Measurements from ENCODE around the gene THSD4.

DNA sequence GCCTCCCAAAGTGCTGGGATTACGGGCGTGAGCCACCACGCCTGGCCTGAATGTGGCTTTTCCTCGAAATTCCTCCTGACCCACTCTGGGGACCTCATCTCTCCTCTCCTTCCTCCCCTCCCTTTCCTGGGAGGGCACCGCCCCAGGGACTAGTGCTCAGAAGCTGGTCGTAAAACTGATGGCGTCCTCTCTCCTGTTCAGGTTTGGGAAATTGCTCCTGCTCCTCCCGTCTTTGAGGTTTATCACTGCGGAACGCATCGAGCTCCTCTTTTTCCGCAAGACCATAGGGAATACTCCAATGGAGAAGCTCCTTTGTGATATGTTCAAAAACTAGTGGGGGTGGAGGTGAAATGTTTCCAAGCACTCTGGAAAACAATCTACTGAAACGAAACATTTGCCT, 702.1 kb downstream of the THSD4 start:
- TF ChIP-seq, protein P1, sequence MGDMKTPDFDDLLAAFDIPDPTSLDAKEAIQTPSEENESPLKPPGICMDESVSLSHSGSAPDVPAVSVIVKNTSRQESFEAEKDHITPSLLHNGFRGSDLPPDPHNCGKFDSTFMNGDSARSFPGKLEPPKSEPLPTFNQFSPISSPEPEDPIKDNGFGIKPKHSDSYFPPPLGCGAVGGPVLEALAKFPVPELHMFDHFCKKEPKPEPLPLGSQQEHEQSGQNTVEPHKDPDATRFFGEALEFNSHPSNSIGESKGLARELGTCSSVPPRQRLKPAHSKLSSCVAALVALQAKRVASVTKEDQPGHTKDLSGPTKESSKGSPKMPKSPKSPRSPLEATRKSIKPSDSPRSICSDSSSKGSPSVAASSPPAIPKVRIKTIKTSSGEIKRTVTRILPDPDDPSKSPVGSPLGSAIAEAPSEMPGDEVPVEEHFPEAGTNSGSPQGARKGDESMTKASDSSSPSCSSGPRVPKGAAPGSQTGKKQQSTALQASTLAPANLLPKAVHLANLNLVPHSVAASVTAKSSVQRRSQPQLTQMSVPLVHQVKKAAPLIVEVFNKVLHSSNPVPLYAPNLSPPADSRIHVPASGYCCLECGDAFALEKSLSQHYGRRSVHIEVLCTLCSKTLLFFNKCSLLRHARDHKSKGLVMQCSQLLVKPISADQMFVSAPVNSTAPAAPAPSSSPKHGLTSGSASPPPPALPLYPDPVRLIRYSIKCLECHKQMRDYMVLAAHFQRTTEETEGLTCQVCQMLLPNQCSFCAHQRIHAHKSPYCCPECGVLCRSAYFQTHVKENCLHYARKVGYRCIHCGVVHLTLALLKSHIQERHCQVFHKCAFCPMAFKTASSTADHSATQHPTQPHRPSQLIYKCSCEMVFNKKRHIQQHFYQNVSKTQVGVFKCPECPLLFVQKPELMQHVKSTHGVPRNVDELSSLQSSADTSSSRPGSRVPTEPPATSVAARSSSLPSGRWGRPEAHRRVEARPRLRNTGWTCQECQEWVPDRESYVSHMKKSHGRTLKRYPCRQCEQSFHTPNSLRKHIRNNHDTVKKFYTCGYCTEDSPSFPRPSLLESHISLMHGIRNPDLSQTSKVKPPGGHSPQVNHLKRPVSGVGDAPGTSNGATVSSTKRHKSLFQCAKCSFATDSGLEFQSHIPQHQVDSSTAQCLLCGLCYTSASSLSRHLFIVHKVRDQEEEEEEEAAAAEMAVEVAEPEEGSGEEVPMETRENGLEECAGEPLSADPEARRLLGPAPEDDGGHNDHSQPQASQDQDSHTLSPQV (IDR thresholded peaks at IDR 0.05): no peak
- TF ChIP-seq, protein P2, sequence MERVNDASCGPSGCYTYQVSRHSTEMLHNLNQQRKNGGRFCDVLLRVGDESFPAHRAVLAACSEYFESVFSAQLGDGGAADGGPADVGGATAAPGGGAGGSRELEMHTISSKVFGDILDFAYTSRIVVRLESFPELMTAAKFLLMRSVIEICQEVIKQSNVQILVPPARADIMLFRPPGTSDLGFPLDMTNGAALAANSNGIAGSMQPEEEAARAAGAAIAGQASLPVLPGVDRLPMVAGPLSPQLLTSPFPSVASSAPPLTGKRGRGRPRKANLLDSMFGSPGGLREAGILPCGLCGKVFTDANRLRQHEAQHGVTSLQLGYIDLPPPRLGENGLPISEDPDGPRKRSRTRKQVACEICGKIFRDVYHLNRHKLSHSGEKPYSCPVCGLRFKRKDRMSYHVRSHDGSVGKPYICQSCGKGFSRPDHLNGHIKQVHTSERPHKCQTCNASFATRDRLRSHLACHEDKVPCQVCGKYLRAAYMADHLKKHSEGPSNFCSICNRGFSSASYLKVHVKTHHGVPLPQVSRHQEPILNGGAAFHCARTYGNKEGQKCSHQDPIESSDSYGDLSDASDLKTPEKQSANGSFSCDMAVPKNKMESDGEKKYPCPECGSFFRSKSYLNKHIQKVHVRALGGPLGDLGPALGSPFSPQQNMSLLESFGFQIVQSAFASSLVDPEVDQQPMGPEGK (CRISPR knock-in tag; IDR thresholded peaks at IDR 0.05; ENCODE audit: borderline replicate concordance): no peak
